Urinary bladder (tissue), 4 donors: ENCODE data around the gene SPRYD3. TPM values are rescaled to one million over a fixed set of nuclear protein-coding genes. Genes with fewer than 3 reads are reported as not detected.
A peak's percentile ranks its signal among the peaks of the same experiment; 100 is the strongest.
"Not testable (repeated sequence)": the region's sequence is repeated elsewhere in the genome, so short reads cannot be mapped to it uniquely, and the experiment has no call there.

Experiments
- DNase-seq: peaks from one replicate; pipeline ENCODE4 v3.0.0-alpha.2; 2015; ENCODE audit errors: extremely low spot score
- H3K27ac ChIP-seq: one replicate; pipeline ENCODE4 v1.5.1; 2013; ENCODE audit warnings: low read depth, mild to moderate bottlenecking, moderate library complexity
- H3K36me3 ChIP-seq: one replicate; pipeline ENCODE4 v1.6.1; 2013; ENCODE audit warnings: mild to moderate bottlenecking, moderate library complexity; ENCODE audit not compliant: insufficient read depth
- H3K4me1 ChIP-seq: one replicate; pipeline ENCODE4 v1.6.1; 2013; ENCODE audit warnings: mild to moderate bottlenecking, moderate library complexity; ENCODE audit not compliant: insufficient read depth
- H3K4me3 ChIP-seq: one replicate; pipeline ENCODE4 v1.5.1; 2013; ENCODE audit warnings: low read depth, low read length
- whole genome bisulfite sequencing: extraction: QIAGEN DNeasy Blood & Tissue Kit; methylation state at CpG from one replicate; pipeline ENCODE4 v1.1.7; 2013; 5-methylcytosine and 5-hydroxymethylcytosine counted together
- polyA plus RNA-seq: library from polyadenylated mRNA; stranded (reverse); fragments of 200-250 nt; gene quantifications from one replicate; pipeline ENCODE4 v1.2.3, GENCODE V29; 2013
- total RNA-seq: library from RNA; depleted of rRNA; stranded (reverse); fragments of >200 nt; gene quantifications from one replicate; pipeline ENCODE4 v1.2.3, GENCODE V29; 2014
- donor health status: healthy with polysubstance abuse.
- donor health status: healthy.

The SPRYD3 gene
- total RNA-seq (9.0 TPM), polyA plus RNA-seq (66.3 TPM)

GRCh38 chr12:53079226-53080117, at the start of gene SPRYD3:
Gene SPRYD3, minus strand, starts transcription at chr12:53079390. Its CDS starts 57 bp downstream, at chr12:53079333.
- Histone ChIP-seq H3K4me1 (no peaks in the 10 kb centered on the region), H3K4me3 (peak within 1 kb of the TSS; percentile 77), H3K36me3 (peaks cover 2% of the 10 kb centered on the region), H3K27ac (peak within 1 kb of the TSS; percentile 92)
- DNase-seq: peak; percentile 95
- 1% methylated on average over 67 of the region's 67 CpGs for WGBS

GRCh38 chr12:53127169-53127568, 48.0 kb upstream of the SPRYD3 start:
- DNase-seq: no peak
- Histone ChIP-seq H3K27ac (no peak overlapping the region), H3K36me3 (no peaks in the 10 kb centered on the region), H3K4me1 (no peaks in the 10 kb centered on the region), H3K4me3 (no peak overlapping the region)
- WGBS: 87% methylated on average over 1 of the region's 1 CpG

GRCh38 chr12:53124352-53124723, 45.1 kb upstream of the SPRYD3 start:
- Histone ChIP-seq H3K36me3 (no peaks in the 10 kb centered on the region), H3K4me3 (no peak overlapping the region), H3K27ac (no peak overlapping the region), H3K4me1 (no peaks in the 10 kb centered on the region)
- no peak for DNase-seq

GRCh38 chr12:53123578-53124351, 44.6 kb upstream of the SPRYD3 start:
- DNase-seq: no peak
- H3K4me1 ChIP-seq: no peaks in the 10 kb centered on the region
- H3K36me3 ChIP-seq: no peaks in the 10 kb centered on the region
- no peak overlapping the region for H3K4me3 ChIP-seq
- H3K27ac ChIP-seq: no peak overlapping the region
- WGBS: 93% methylated on average over 16 of the region's 16 CpGs

- no peak overlapping the region for H3K4me3 ChIP-seq
- no peaks in the 10 kb centered on the region for H3K36me3 ChIP-seq
- no peak for DNase-seq
- no peaks in the 10 kb centered on the region for H3K4me1 ChIP-seq
- WGBS: 89% methylated on average over 10 of the region's 10 CpGs
- H3K27ac ChIP-seq: no peak overlapping the region
These were observed 43.8 kb upstream of the SPRYD3 start for GRCh38 chr12:53122961-53123468.

GRCh38 chr12:53120685-53121525, 41.7 kb upstream of the SPRYD3 start:
- no peak for DNase-seq
- Histone ChIP-seq H3K27ac (no peak overlapping the region), H3K36me3 (no peaks in the 10 kb centered on the region), H3K4me1 (no peaks in the 10 kb centered on the region), H3K4me3 (no peak overlapping the region)
- 77% methylated on average over 12 of the region's 12 CpGs for WGBS

- no peak overlapping the region for H3K4me3 ChIP-seq
- no peaks in the 10 kb centered on the region for H3K4me1 ChIP-seq
- no peaks in the 10 kb centered on the region for H3K36me3 ChIP-seq
- no peak for DNase-seq
- H3K27ac ChIP-seq: no peak overlapping the region
- 90% methylated on average over 8 of the region's 8 CpGs for whole genome bisulfite sequencing
These were observed 39.6 kb upstream of the SPRYD3 start for GRCh38 chr12:53118751-53119300.

GRCh38 chr12:53115891-53116648, 36.9 kb upstream of the SPRYD3 start:
- DNase-seq: no peak
- no peaks in the 10 kb centered on the region for H3K36me3 ChIP-seq
- 86% methylated on average over 8 of the region's 8 CpGs for WGBS
- no peak overlapping the region for H3K4me3 ChIP-seq
- H3K4me1 ChIP-seq: no peaks in the 10 kb centered on the region
- no peak overlapping the region for H3K27ac ChIP-seq

- H3K27ac ChIP-seq: no peak overlapping the region
- H3K36me3 ChIP-seq: no peaks in the 10 kb centered on the region
- no peaks in the 10 kb centered on the region for H3K4me1 ChIP-seq
- no peak for DNase-seq
- 86% methylated on average over 33 of the region's 33 CpGs for WGBS
- no peak overlapping the region for H3K4me3 ChIP-seq
These were observed 36.1 kb upstream of the SPRYD3 start for GRCh38 chr12:53115112-53115890.

- no peak for DNase-seq
- Histone ChIP-seq H3K27ac (no peak overlapping the region), H3K4me1 (no peaks in the 10 kb centered on the region), H3K36me3 (no peaks in the 10 kb centered on the region), H3K4me3 (no peak overlapping the region)
These were observed 34.8 kb upstream of the SPRYD3 start for GRCh38 chr12:53113951-53114350.

GRCh38 chr12:53113136-53113705, 34.0 kb upstream of the SPRYD3 start:
- 74% methylated on average over 12 of the region's 12 CpGs for WGBS
- Histone ChIP-seq H3K4me3 (no peak overlapping the region), H3K4me1 (no peaks in the 10 kb centered on the region), H3K36me3 (no peaks in the 10 kb centered on the region), H3K27ac (no peak overlapping the region)
- no peak for DNase-seq

- H3K36me3 ChIP-seq, H3K4me3 ChIP-seq, H3K4me1 ChIP-seq, DNase-seq, H3K27ac ChIP-seq: not testable (repeated sequence)
- WGBS: 91% methylated on average over 7 of the region's 7 CpGs
These were observed 33.2 kb upstream of the SPRYD3 start for GRCh38 chr12:53112431-53112830.
